A549 (cell line): ENCODE results near the gene ACBD7. TPM values are rescaled to one million over a fixed set of nuclear protein-coding genes. Genes with fewer than 3 reads are reported as not detected.

Experiments used
- ATAC-seq, 2 experiments: fragments of 200-7000 bp in 1 of 2; fragments of >200 bp in 1 of 2; cut with Nextera tagmentation in 1 of 2; cut with Tn5 transposase in 1 of 2; 3 replicates each; pipeline versions ENCODE4 v1.8.0 to v1.9.1; 2018 to 2020; ENCODE audit warnings: mild to moderate bottlenecking in 1 of 2, moderate library complexity in 1 of 2
- CTCF ChIA-PET: fragments of 300-600 bp; sonication (Branson Sonifier 250); formaldehyde crosslinking; extraction: SDS; loops from one replicate; lab custom pipeline; 2021; ENCODE audit warnings: antibody characterized with exemption, inconsistent platforms; lab: Yijun Ruan, JAX
- POLR2A ChIA-PET: fragments of 350-600 bp; formaldehyde crosslinking; extraction: SDS; loops from one replicate; lab custom pipeline; 2021; ENCODE audit warnings: antibody characterized with exemption, inconsistent platforms; lab: Yijun Ruan, JAX
- DNase-seq, 2 experiments: peaks; one replicate each; pipeline versions ENCODE4 v3.0.0 to v3.0.0-alpha.2; 2011 to 2016; ENCODE audit warnings: low read depth in 1 of 2, low spot score in 1 of 2
- FAIRE-seq: peaks from 2 replicates; lab custom pipeline; 2011; peaks lifted over from hg19 to GRCh38; lab: Jason Lieb, UNC
- H3K27ac ChIP-seq, 2 experiments: fragments of >200 bp; sonication (Bioruptor Twin); formaldehyde crosslinking; 3 replicates each; pipeline ENCODE4 v1.5.1; 2016 to 2017
- H3K4me1 ChIP-seq: fragments of >200 bp; sonication (Bioruptor Twin); formaldehyde crosslinking; 3 replicates; pipeline ENCODE4 v1.6.1; 2016
- H3K4me2 ChIP-seq: fragments of >200 bp; sonication (Bioruptor Twin); formaldehyde crosslinking; 3 replicates; pipeline ENCODE4 v1.6.1; 2016
- H3K4me3 ChIP-seq: fragments of >200 bp; sonication (Bioruptor Twin); formaldehyde crosslinking; 3 replicates; pipeline ENCODE4 v1.5.1; 2016
- H3K9me3 ChIP-seq: fragments of >200 bp; sonication (Bioruptor Twin); formaldehyde crosslinking; 3 replicates; pipeline ENCODE4 v1.6.1; 2016
- ATOH8 ChIP-seq: fragments of 250-450 bp; sonication (Bioruptor Pico); IDR thresholded peaks from 2 replicates; pipeline ENCODE4 v1.5.0; 2020; ENCODE audit warnings: low read depth, mild to moderate bottlenecking, moderate library complexity
- BHLHE40 ChIP-seq: IDR thresholded peaks from 2 replicates; pipeline ENCODE4 v1.6.1; 2012; ENCODE audit warnings: low read depth, low read length, inconsistent platforms
- CBX2 ChIP-seq: fragments of 200-600 bp; sonication (generic); IDR thresholded peaks from 2 replicates; pipeline ENCODE4 v1.6.1; 2016; ENCODE audit warnings: low read depth, mild to moderate bottlenecking, borderline replicate concordance
- CTCF ChIP-seq: fragments of >200 bp; sonication (Bioruptor Twin); formaldehyde crosslinking; IDR thresholded peaks from 3 replicates; pipeline ENCODE4 v1.5.1; 2016
- E2F6 ChIP-seq: IDR thresholded peaks from 2 replicates; pipeline ENCODE4 v1.6.1; 2012; ENCODE audit warnings: low read depth, borderline replicate concordance
- EHMT2 ChIP-seq: fragments of 200-600 bp; sonication (generic); IDR thresholded peaks from 2 replicates; pipeline ENCODE4 v1.6.1; 2016; ENCODE audit warnings: antibody characterized with exemption, low read depth, mild to moderate bottlenecking, moderate library complexity
- ELK1 ChIP-seq: fragments of 150-350 bp; IDR thresholded peaks from 2 replicates; pipeline ENCODE4 v1.6.1; 2014; ENCODE audit warnings: low read depth, mild to moderate bottlenecking, low read length
- GATA3 ChIP-seq: IDR thresholded peaks from 2 replicates; pipeline ENCODE4 v1.6.1; 2012; ENCODE audit warnings: borderline replicate concordance
- HEYL ChIP-seq: fragments of 250-450 bp; sonication (Bioruptor Pico); IDR thresholded peaks from 2 replicates; pipeline ENCODE4 v1.8.0; 2021; ENCODE audit warnings: mild to moderate bottlenecking, moderate library complexity
- MAFK ChIP-seq: fragments of 450-650 bp; IDR thresholded peaks from 2 replicates; pipeline ENCODE4 v1.6.1; 2014; ENCODE audit not compliant: partially characterized antibody
- MAZ ChIP-seq: fragments of 150-350 bp; IDR thresholded peaks from 2 replicates; pipeline ENCODE4 v1.6.1; 2014; ENCODE audit warnings: antibody characterized with exemption, low read depth, low read length, borderline replicate concordance
- PBX3 ChIP-seq: IDR thresholded peaks from 2 replicates; pipeline ENCODE4 v1.6.1; 2012
- POLR2A ChIP-seq: IDR thresholded peaks from 2 replicates; pipeline ENCODE4 v1.6.1; 2012; ENCODE audit warnings: mild to moderate bottlenecking, low read length
- RARB ChIP-seq: fragments of 250-450 bp; sonication (Bioruptor Pico); IDR thresholded peaks from 2 replicates; pipeline ENCODE4 v1.8.0; 2021; ENCODE audit warnings: mild to moderate bottlenecking, moderate library complexity
- REST ChIP-seq: fragments of 200-600 bp; sonication (generic); IDR thresholded peaks from 2 replicates; pipeline ENCODE4 v1.6.1; 2016; ENCODE audit warnings: antibody characterized with exemption, mild to moderate bottlenecking, moderate library complexity
- SMC3 ChIP-seq: fragments of >200 bp; sonication (Bioruptor Twin); formaldehyde crosslinking; IDR thresholded peaks from 3 replicates; pipeline ENCODE4 v1.6.1; 2018; ENCODE audit warnings: inconsistent platforms
- USF2 ChIP-seq: fragments of 450-650 bp; IDR thresholded peaks from 2 replicates; pipeline ENCODE4 v1.6.1; 2014; ENCODE audit warnings: antibody characterized with exemption
- ZSCAN20 ChIP-seq: fragments of 250-450 bp; sonication (Bioruptor Pico); IDR thresholded peaks from 2 replicates; pipeline ENCODE4 v1.8.0; 2022; ENCODE audit warnings: mild to moderate bottlenecking, moderate library complexity
- WGBS: methylation state at CpG from one replicate; pipeline ENCODE4 v1.1.6; 2017; ENCODE audit errors: missing lambda C conversion rate; 5-methylcytosine and 5-hydroxymethylcytosine counted together
- polyA plus RNA-seq, 4 experiments: library from polyadenylated mRNA; depleted of rRNA in 3 of 4; stranded (reverse); fragments of >200 nt; fragmentation: RNase III in 1 of 4; extraction: RNeasy Plus Mini Kit Qiagen cat#74134 plus additional on column Dnase treatment in 1 of 4; gene quantifications; 2 replicates in 3 of 4; 3 replicates in 1 of 4; pipeline ENCODE4 v1.2.3, GENCODE V29; 2011 to 2017

Gene ACBD7
- polyA plus RNA-seq, 2 of the 4 experiments (the other 2 are of a cell fraction), result 0.90 to 1.2 TPM

- TF ChIP-seq E2F6, result no peak
- TF ChIP-seq EHMT2, result no peak
- no peak for TF ChIP-seq MAFK
- TF ChIP-seq ZSCAN20, result no peak
- no peak for TF ChIP-seq RARB (CRISPR knock-in tag)
- no peak for TF ChIP-seq CBX2
Measured at GRCh38 chr10:15113766-15114165, 25.2 kb upstream of the ACBD7 start (continued).

GRCh38 chr10:15112657-15113056, 24.1 kb upstream of the ACBD7 start:
- Histone ChIP-seq H3K9me3 (no peaks in the 10 kb centered on the region), H3K27ac (no peak overlapping the region), H3K4me3 (no peak overlapping the region), H3K4me2 (no peak overlapping the region), H3K4me1 (peaks cover 9% of the 10 kb centered on the region; the same call in 2 of the 3 replicates)
- WGBS, result 94% methylated on average over 13 of the region's 13 CpGs
- POLR2A ChIA-PET, result no interaction called here
- FAIRE-seq (no peak), ATAC-seq (no peak), DNase-seq (peak in 1 of 2 experiments; percentile 34)
- TF ChIP-seq BHLHE40 (no peak), REST (no peak), SMC3 (no peak), POLR2A (no peak), ELK1 (no peak), PBX3 (no peak), GATA3 (no peak), USF2 (no peak), MAZ (no peak)
- CTCF ChIA-PET, result no interaction called here

- DNase-seq (peak; percentile 69 to 79), FAIRE-seq (peak; percentile 49), ATAC-seq (peak; percentile 99)
- WGBS, result 46% methylated on average over 8 of the region's 8 CpGs
- ChIA-PET CTCF (interaction anchor here (0.6 to 2.3 kb wide), 14 partner anchors 9 to 329 kb away, joined by 3 to 6 read pairs (median 3); partner anchors contain the start of genes DCLRE1C and RPP38), POLR2A (interaction anchor here (1.0 kb wide), 1 partner anchor 147 kb away, joined by 3 read pairs; no protein-coding TSS in a partner anchor)
- Histone ChIP-seq H3K27ac (no peak overlapping the region), H3K4me3 (no peak overlapping the region), H3K4me2 (no peak overlapping the region), H3K4me1 (peaks cover 9% of the 10 kb centered on the region; the same call in 2 of the 3 replicates), H3K9me3 (no peaks in the 10 kb centered on the region)
- TF ChIP-seq CTCF (peak; percentile 78), REST (no peak), RARB (CRISPR knock-in tag) (no peak), SMC3 (peak; percentile 64), ATOH8 (CRISPR knock-in tag) (no peak), HEYL (CRISPR knock-in tag) (no peak)
Measured at GRCh38 chr10:15106352-15107013, 17.9 kb upstream of the ACBD7 start.
